ENCODE data around the gene IST1.
"Not testable (repeated sequence)": the region's sequence is repeated elsewhere in the genome, so short reads cannot be mapped to it uniquely, and the experiment has no call there.

The IST1 gene

DNA sequence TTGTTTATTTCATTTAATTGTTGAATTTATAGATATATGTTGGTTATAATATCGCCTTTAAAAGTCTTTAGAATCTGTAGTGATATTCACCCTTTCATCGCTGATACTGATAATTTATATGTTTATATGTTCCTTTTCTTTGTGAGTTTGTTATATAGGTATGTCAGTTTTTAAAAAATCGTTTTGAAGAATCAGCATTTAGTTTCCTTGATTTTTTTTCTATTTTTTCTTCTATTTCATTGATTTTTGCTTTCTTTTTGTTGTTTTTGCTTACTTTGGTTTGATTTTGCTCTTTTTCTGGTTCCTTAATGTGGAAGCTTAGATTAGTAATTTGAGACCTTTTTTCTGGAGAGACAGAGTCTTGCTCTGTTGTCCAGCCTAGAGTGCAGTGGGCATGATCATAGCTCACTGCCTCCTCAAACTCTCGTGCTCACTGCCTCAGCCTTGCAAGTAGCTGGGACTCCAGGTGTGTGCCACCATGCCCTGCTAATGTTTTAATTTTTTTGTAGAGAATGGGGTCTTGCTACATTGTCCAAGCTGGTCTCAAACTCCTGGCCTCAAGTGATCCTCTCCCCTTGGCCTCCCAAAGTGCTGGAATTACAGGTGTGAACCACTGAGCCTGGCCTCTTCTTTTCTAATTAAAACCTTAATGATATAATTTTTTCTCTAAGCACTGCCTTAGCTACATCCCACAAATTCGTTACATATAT lies 7.5 kb downstream of the IST1 start:
- no peak for DNase-seq (ENCODE audit: low read depth)
- TF ChIP-seq, protein P1, sequence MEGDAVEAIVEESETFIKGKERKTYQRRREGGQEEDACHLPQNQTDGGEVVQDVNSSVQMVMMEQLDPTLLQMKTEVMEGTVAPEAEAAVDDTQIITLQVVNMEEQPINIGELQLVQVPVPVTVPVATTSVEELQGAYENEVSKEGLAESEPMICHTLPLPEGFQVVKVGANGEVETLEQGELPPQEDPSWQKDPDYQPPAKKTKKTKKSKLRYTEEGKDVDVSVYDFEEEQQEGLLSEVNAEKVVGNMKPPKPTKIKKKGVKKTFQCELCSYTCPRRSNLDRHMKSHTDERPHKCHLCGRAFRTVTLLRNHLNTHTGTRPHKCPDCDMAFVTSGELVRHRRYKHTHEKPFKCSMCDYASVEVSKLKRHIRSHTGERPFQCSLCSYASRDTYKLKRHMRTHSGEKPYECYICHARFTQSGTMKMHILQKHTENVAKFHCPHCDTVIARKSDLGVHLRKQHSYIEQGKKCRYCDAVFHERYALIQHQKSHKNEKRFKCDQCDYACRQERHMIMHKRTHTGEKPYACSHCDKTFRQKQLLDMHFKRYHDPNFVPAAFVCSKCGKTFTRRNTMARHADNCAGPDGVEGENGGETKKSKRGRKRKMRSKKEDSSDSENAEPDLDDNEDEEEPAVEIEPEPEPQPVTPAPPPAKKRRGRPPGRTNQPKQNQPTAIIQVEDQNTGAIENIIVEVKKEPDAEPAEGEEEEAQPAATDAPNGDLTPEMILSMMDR (IDR thresholded peaks at IDR 0.05; ENCODE audit: insufficient read depth, low read depth, low read length, missing control alignments), result no peak
- no peak overlapping the region for H3K4me3 ChIP-seq (ENCODE audit: low read depth, low read length)

DNA sequence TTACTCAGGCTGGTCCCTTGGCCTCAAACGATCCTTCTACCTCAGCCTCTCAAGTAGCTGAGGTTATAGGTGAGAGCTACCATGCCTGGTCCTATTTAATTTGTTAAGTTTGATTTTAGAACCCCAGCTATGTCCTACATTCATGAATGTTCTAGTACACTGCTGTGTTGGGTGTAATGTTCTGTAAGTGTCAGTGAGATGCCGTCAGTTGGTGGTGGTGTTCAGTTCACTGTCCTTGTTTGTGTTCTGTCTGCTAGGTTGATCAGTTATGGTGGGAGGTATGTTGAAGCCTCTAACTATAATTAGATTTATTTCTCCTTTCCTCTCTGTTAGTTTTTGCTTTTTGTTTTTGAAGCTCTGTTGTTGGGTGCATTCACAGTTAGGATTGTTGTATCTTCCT lies 8.3 kb downstream of the IST1 start:
- TF ChIP-seq, protein P1 (IDR thresholded peaks at IDR 0.05; ENCODE audit: insufficient read depth, low read depth, low read length, missing control alignments), result no peak
- no peak for DNase-seq (ENCODE audit: low read depth)
- no peak overlapping the region for H3K4me3 ChIP-seq (ENCODE audit: low read depth, low read length)

DNA sequence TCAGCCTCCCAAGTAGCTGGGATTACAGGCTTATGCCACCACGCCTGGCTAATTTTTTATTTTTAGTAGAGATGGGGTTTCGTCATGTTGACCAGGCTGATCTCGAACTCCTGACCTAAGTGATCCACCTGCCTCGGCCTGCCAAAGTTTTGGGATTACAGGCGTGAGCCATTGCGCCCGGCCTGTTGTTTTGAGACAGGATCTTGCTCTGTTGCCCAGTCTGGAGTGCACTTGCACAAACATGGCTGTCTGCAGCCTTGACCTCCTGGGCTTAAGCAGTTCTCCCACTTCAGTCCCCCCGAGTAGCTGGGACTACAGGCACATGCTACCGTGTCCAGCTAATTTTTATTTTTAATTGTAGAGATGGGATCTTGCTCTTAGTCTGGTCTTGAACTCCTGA lies 8.9 kb downstream of the IST1 start:
- no peak overlapping the region for H3K4me3 ChIP-seq (ENCODE audit: low read depth, low read length)
- no peak for DNase-seq (ENCODE audit: low read depth)
- TF ChIP-seq, protein P1 (IDR thresholded peaks at IDR 0.05; ENCODE audit: insufficient read depth, low read depth, low read length, missing control alignments), result no peak

DNA sequence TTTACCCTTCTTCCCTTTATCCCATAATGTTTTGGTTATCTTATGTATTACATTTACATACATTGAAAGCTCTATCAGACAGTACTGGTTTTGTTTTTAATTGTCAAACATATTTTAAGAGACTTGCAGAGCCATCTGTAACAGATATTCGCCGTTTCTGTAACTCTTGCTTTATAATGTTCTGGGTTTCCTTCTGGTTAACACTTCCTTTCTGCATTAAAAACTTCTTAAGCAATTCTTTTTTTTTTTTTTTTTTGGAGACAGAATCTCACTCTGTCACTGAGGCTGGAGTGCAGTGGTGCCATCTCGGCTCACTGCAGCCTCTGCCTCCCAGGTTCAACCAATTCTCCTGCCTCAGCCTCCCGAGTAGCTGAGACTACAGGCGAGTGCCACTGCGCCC lies 10.4 kb downstream of the IST1 start:
- DNase-seq (ENCODE audit: low read depth), result not testable (repeated sequence)

DNA sequence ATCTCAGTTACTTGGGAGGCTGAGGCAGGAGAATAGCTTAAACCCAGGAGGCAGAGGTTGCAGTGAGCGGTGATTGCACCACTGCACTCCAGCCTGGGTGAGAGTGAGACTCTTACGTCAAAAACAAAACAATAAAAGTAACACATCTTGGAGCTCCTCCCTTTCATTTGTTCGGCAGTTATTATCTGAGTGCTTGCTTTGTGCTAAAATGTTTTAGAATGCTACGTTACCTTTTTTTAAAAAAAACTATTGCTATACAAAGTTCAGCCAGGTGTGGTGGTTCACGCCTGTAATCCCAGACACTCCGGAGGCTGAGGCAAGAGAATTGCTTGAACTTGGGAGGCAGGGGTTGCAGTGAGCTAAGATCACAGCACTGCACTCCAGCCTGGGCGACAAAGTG lies 15.8 kb downstream of the IST1 start:
- H3K4me3 ChIP-seq (ENCODE audit: low read depth, low read length), result no peak overlapping the region
- no peak for DNase-seq (ENCODE audit: low read depth)
- TF ChIP-seq, protein P1 (IDR thresholded peaks at IDR 0.05; ENCODE audit: insufficient read depth, low read depth, low read length, missing control alignments), result no peak

More for the DNA sequence above, 10.4 kb downstream of the IST1 start:
- not testable (repeated sequence) for H3K4me3 ChIP-seq (ENCODE audit: low read depth, low read length)

DNA sequence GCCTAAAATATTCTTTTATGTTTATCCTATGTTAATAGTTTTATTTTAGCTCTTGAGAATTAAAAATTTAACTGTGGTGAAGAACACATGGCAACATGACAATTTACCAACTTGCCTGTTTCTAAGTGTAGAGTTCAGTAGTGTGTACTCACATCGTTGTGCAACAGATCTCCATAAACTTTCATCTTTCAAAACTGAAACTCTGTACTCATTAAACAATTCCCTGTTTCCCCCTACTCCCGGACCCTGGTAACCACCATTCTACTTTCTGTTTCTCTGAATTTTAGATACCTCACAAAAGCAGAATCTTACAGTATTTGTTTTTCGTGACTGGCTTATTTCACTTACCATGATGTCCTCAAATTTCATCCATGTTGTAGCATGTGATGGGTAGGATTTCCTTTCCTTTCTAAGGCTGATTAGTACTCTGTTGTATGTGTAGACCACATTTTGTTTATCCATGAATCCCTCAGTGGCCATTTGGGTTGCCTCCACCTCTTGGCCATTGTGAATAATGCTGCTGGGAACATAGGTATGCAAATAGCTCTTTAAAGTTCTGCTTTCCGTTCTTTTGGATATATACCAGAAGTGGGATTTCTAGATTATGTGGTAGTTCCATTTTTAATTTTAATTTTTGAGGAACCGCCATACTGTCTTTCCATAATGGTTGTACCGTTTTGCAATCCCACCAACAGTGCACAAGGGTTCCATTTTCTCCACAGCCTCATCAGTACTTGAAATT lies 17.4 kb downstream of the IST1 start:
- TF ChIP-seq, protein P1 (IDR thresholded peaks at IDR 0.05; ENCODE audit: insufficient read depth, low read depth, low read length, missing control alignments), result no peak
- DNase-seq (ENCODE audit: low read depth), result no peak
- no peak overlapping the region for H3K4me3 ChIP-seq (ENCODE audit: low read depth, low read length)

DNA sequence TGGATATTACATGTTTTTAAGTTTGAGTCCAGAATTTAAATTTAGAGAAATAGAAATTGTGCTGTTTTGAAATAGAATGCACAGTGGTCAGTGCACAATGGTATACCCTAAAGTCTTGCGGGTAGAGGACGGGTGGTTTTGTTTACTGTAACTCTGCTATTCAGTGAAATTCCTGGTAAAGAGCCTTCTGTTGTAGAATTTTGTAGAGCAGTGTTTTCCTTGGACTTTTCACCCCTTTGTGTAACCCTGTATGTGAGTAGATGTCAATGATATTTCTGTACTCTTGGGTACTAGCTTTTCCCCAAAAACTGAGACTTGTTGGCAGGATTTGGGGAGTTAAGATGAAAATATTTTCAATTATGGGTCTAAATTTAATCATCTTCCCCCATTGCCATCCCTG lies 19.5 kb downstream of the IST1 start:
- no peak overlapping the region for H3K4me3 ChIP-seq (ENCODE audit: low read depth, low read length)
- TF ChIP-seq, protein P1 (IDR thresholded peaks at IDR 0.05; ENCODE audit: insufficient read depth, low read depth, low read length, missing control alignments), result no peak
- no peak for DNase-seq (ENCODE audit: low read depth)

All from GM12865 (cell line).